NCI-H510A (cell line): ENCODE results near the gene TASOR2.

Source experiments
- DNase-seq: peaks from one replicate; lab custom pipeline; 2025; lab: John Stamatoyannopoulos, UW

TASOR2 gene

DNA sequence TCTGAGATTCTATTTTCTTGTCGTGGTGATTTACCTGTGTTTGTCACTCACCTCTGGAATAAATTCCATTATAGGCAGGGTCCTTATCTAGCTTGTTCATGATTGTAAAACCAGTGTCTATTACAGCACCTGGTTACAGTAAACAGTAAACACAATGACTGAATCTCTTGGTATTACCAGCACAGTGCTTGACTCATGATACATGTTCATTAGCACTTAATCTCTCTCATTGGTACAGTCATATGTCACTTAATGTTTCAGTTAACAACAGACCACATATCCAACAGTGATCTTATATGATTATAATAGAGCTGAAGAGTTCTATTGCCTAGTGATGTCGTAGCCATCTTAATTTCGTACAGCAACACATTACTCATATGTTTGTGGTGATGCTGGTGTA, 1.6 kb upstream of the TASOR2 start:
- no peak for DNase-seq

GRCh38 chr10:5684971-5685763, 529 bp downstream of the TASOR2 start:
- no peak for DNase-seq

- DNase-seq, result no peak
Measured at GRCh38 chr10:5685764-5686240, 1.2 kb downstream of the TASOR2 start.

DNA sequence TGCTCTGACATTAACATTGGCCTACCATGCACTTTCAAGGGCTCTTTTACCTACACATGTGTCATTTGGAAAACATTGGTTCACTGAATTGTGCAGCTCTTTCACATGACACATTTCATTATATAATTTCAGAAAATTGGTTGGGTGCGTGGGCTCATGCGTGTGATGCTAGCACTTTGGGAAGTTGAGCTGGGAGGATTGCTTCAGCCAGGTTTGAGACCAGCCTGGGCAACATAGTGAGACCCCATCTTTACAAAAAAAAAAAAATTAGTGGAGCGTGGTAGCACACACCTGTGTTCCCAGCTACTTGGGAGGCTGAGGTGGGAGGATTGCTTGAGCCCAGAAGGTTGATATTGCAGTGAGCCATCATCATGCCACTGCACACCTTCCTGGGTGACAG, 3.9 kb downstream of the TASOR2 start:
- DNase-seq, result no peak

GRCh38 chr10:5691786-5692185, 7.1 kb downstream of the TASOR2 start:
- no peak for DNase-seq

GRCh38 chr10:5692461-5693358, 8.1 kb downstream of the TASOR2 start:
- DNase-seq, result no peak

- DNase-seq, result no peak
Measured at GRCh38 chr10:5694573-5694972, 9.9 kb downstream of the TASOR2 start.

DNA sequence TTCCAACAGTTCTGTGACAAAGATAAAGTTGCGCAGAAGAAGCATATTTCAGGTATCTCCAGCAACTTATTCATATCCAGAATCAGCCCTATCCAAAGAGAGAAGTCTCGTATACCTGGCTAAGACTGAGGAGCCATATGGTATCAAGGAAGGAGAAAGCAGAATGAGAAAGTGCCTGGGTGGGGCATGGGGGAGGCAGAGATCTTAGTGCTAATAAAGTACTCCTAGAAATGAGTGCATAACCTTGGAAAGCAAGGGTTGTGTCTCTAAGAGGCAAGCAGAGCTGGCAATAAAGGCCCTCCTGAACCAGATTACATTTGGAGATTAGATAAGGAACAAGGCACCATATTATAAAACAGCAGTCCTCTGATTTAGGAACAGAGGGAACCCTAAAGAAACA, 12.7 kb downstream of the TASOR2 start:
- DNase-seq, result no peak

DNA sequence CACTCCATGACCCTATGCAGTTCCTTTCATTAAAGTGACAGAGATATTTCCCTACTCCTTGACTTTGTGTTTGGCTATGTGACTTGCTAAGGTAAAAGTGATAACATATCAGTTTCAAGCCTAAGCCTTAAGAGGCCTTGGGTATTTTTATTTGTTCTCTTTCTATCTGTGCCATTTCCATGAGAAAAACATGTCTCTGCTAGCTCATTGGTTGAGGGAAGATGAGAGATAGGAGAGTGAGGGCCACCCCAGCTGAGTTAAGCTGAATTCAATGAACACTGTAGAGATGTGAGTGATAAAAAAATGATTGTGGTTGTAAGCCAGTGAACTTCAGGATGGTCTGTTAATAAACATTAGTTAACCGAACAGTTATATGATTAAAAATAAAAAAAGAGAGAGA, 13.4 kb downstream of the TASOR2 start:
- no peak for DNase-seq

DNA sequence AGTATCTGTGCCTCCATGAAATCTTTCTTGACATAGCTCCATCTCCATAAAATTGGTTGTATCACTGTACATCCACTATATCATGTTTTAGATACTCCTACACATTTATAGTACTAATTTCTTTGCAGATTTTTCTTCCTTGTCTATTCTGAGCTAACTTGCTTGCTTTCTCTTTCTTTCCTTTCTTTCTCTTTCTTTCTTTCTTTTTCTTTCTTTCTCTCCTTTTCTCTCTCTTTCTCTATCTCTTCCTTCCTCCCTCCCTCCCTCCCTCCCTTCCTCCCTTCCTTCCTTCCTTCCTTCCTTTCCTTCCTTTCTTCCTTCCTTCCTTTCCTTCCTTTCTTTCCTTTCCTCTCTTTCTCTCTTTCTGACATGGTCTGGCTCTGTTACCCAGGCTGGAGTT, 23.7 kb downstream of the TASOR2 start:
- no peak for DNase-seq

- DNase-seq, result no peak
Measured at GRCh38 chr10:5709865-5710264, 25.2 kb downstream of the TASOR2 start.

- DNase-seq, result no peak
Measured at GRCh38 chr10:5710859-5711258, 26.2 kb downstream of the TASOR2 start.

- no peak for DNase-seq
Measured at GRCh38 chr10:5711642-5712041, 27.0 kb downstream of the TASOR2 start.

DNA sequence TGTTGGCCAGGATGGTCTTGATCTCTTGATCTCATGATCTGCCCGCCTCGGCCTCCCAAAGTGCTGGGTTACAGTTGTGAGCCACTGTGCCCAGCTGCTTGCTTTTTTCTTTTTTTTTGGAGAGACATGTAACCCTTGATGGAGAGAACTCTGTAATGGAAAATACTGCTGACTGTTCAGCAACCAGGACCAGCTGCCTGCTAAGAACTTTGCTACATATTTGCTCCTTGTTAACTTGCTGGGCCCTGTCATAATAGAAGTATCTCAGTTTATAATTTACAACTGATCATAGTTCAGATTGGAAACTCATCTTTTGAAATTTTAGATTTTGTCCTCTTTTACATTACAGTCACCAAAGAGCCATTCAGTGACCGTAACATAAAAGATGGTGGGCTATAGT, 34.9 kb downstream of the TASOR2 start:
- DNase-seq, result no peak

DNA sequence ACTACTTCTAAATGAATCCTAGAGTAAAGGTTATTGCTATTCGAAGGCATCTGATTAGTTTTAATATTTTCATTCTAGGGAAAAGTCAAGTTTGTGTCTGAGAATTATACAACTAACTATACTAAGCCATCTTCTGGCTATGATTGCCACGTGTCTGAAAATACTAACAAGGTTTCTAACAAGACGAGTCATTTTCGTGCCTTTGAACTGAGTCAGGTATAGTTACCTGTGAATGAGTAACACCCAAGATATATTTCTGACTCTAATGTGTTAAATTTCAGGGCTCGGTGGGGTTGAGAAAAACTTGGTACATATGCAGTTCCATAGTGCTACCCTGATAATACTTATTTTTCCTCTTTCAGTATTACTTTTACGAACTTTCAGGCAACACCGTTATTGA, 35.5 kb downstream of the TASOR2 start:
- DNase-seq, result no peak

- no peak for DNase-seq
Measured at GRCh38 chr10:5723692-5724091, 39.1 kb downstream of the TASOR2 start.

DNA sequence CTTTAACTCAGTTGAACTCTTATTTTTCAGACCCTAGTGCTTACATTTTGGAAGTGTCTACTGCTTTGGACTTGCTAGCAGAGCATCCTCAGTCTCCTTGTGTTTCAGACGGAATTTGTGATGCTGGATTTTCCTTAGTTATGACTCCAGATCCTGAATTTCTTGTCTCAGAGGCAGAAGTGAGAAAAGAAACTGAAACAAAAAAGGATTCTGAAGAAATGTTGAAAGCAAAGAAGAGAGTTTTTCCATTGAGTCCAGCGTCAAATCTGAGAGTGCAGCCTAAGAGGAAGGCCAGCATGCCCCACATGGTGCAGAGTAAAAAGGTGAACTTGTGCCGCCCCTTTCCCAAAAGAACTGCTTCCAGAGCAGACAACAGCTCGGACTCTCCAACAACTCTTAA, 46.1 kb downstream of the TASOR2 start:
- no peak for DNase-seq

GRCh38 chr10:5731559-5731958, 46.9 kb downstream of the TASOR2 start:
- DNase-seq, result no peak

- DNase-seq, result no peak
Measured at GRCh38 chr10:5732141-5732540, 47.5 kb downstream of the TASOR2 start.
